HepG2 (cell line): ENCODE data around the gene HS6ST1. TPM values are rescaled to one million over a fixed set of nuclear protein-coding genes. Genes with fewer than 3 reads are reported as not detected.

ENCODE experiments used
- ATAC-seq: fragments of 200-7000 bp; cut with Tn5 transposase; 3 replicates; pipeline ENCODE4 v1.9.1; 2020; ENCODE audit warnings: mild to moderate bottlenecking, moderate library complexity
- BruUV-seq: library from RNA; stranded (reverse); fragments of 400-500 nt; replicated peaks from 2 replicates; lab custom pipeline; 2021; lab: Mats Ljungman, UMichigan
- CTCF ChIA-PET: fragments of 300-600 bp; formaldehyde crosslinking; extraction: SDS; loops from one replicate; lab custom pipeline; 2021; ENCODE audit warnings: low total read pairs, inconsistent platforms, low intra/inter-chr PET ratio; lab: Yijun Ruan, JAX
- POLR2A ChIA-PET: fragments of 350-600 bp; sonication (Branson Sonifier 250); formaldehyde crosslinking; loops from one replicate; lab custom pipeline; 2020; ENCODE audit warnings: antibody characterized with exemption, inconsistent platforms; lab: Yijun Ruan, JAX
- DNase-seq: peaks from one replicate; pipeline ENCODE4 v3.0.0-alpha.2; 2015; ENCODE audit warnings: low spot score
- FAIRE-seq: peaks from 3 replicates; lab custom pipeline; 2011; peaks lifted over from hg19 to GRCh38; lab: Jason Lieb, UNC
- H2AFZ ChIP-seq: one replicate; pipeline ENCODE4 v1.6.1; 2011; ENCODE audit warnings: low read length, inconsistent platforms
- H3K27ac ChIP-seq: fragments of 300-600 bp; 3 replicates; pipeline ENCODE4 v1.8.0; 2011; ENCODE audit warnings: mixed run types, mild to moderate bottlenecking, mixed read lengths, low read length, inconsistent platforms; ENCODE audit not compliant: insufficient read depth; ENCODE audit errors: extremely low read length
- H3K27me3 ChIP-seq, 2 experiments: fragments of 200-600 bp in 1 of 2; 2 replicates in 1 of 2; 3 replicates in 1 of 2; pipeline versions ENCODE4 v1.6.0 to v1.8.0; 2011; ENCODE audit warnings: low read length in 2 of 2, mild to moderate bottlenecking in 2 of 2, moderate library complexity in 2 of 2, inconsistent platforms in 1 of 2; ENCODE audit not compliant: insufficient read depth in 2 of 2, control insufficient read depth in 1 of 2
- H3K36me3 ChIP-seq, 2 experiments: fragments of 200-600 bp in 1 of 2; replicated peaks in 1 of 2; 2 replicates in 1 of 2; 3 replicates in 1 of 2; pipeline versions ENCODE4 v1.5.1 to v1.8.0; 2011; ENCODE audit warnings: low read length in 2 of 2, inconsistent platforms in 1 of 2; ENCODE audit not compliant: insufficient read depth in 2 of 2, control insufficient read depth in 1 of 2
- H3K4me1 ChIP-seq: 2 replicates; pipeline ENCODE4 v1.5.1; 2012; ENCODE audit warnings: low read length, inconsistent platforms; ENCODE audit not compliant: insufficient read depth
- H3K4me2 ChIP-seq: 2 replicates; pipeline ENCODE4 v1.6.0; 2011; ENCODE audit warnings: low read depth, low read length, inconsistent platforms
- H3K4me3 ChIP-seq, 3 experiments: fragments of 200-600 bp in 1 of 3; sonication (generic), shearing (Covaris generic) in 1 of 3; replicated peaks in 1 of 3; 2 replicates each; pipeline ENCODE4 v1.5.1; 2011 to 2016; ENCODE audit warnings: low read length in 3 of 3, inconsistent platforms in 2 of 3, low read depth in 2 of 3, mild to moderate bottlenecking in 2 of 3, control low read depth in 1 of 3, mixed read lengths in 1 of 3; ENCODE audit not compliant: insufficient read depth in 1 of 3
- H3K79me2 ChIP-seq: one replicate; pipeline ENCODE4 v1.6.1; 2011; ENCODE audit warnings: low read length, inconsistent platforms; ENCODE audit not compliant: insufficient read depth
- H3K9ac ChIP-seq: 2 replicates; pipeline ENCODE4 v1.6.0; 2011; ENCODE audit warnings: mild to moderate bottlenecking, low read depth, low read length, inconsistent platforms; ENCODE audit not compliant: insufficient read depth
- H3K9me3 ChIP-seq: 2 replicates; pipeline ENCODE4 v1.5.1; 2012; ENCODE audit warnings: mild to moderate bottlenecking, low read length
- H4K20me1 ChIP-seq: 2 replicates; pipeline ENCODE4 v1.6.0; 2011; ENCODE audit warnings: inconsistent platforms, mild to moderate bottlenecking, low read length, moderate library complexity; ENCODE audit not compliant: insufficient read depth
- EED ChIP-seq: sonication (generic); formaldehyde crosslinking; IDR thresholded peaks from 2 replicates; pipeline ENCODE4 v1.5.0; 2020; ENCODE audit warnings: mild to moderate bottlenecking, missing genetic modification reagents
- HNF4G ChIP-seq, 2 experiments: sonication (generic) in 1 of 2; formaldehyde crosslinking in 1 of 2; IDR thresholded peaks; 2 replicates each; pipeline versions ENCODE4 v1.4.0 to v1.6.1; 2011 to 2020; ENCODE audit warnings: borderline replicate concordance in 2 of 2, low read depth in 2 of 2, mild to moderate bottlenecking in 2 of 2, low read length in 1 of 2, missing genetic modification reagents in 1 of 2, moderate library complexity in 1 of 2
- IRX3 ChIP-seq: sonication (generic); formaldehyde crosslinking; IDR thresholded peaks from 2 replicates; pipeline ENCODE4 v1.8.1; 2023; ENCODE audit warnings: mild to moderate bottlenecking, low read depth, missing genetic modification reagents, borderline replicate concordance
- PHF8 ChIP-seq: sonication (generic); formaldehyde crosslinking; IDR thresholded peaks from 2 replicates; pipeline ENCODE4 v1.5.0; 2020; ENCODE audit warnings: missing genetic modification reagents
- PRPF4 ChIP-seq: fragments of 200-400 bp; formaldehyde crosslinking; IDR thresholded peaks from 2 replicates; pipeline ENCODE4 v1.6.1; 2016; ENCODE audit warnings: low read length, low read depth; ENCODE audit not compliant: poor library complexity, severe bottlenecking
- ZFP36 ChIP-seq: fragments of 150-350 bp; IDR thresholded peaks from 2 replicates; pipeline ENCODE4 v1.6.1; 2018; ENCODE audit warnings: borderline replicate concordance, low read length, low read depth; ENCODE audit not compliant: partially characterized antibody
- ZNF263 ChIP-seq: sonication (generic); formaldehyde crosslinking; IDR thresholded peaks from 2 replicates; pipeline ENCODE4 v1.4.0; 2020; ENCODE audit warnings: missing genetic modification reagents
- ZNF589 ChIP-seq: sonication (generic); formaldehyde crosslinking; conservative IDR thresholded peaks from 2 replicates; pipeline ENCODE4 v1.8.0; 2022; ENCODE audit warnings: mild to moderate bottlenecking, moderate library complexity, missing genetic modification reagents
- WGBS: methylation state at CpG from one replicate; pipeline ENCODE4 v1.1.6; 2017; ENCODE audit warnings: low lambda C conversion rate; 5-methylcytosine and 5-hydroxymethylcytosine counted together
- in situ Hi-C: cut with HindIII; loops from 2 replicates; pipeline ENCODE4 v1.10.0; 2017; ENCODE audit warnings: low pct_unique_long_range_greater_than_20kb; ENCODE audit not compliant: extremely low pct_ligation_motif_present
- intact Hi-C: fragments of 100-400 bp; cut with micrococcal nuclease; formaldehyde crosslinking; loops from one replicate; pipeline ENCODE4 v1.10.0; 2022; ENCODE audit not compliant: unreplicated experiment
- polyA plus RNA-seq, 8 experiments: library from polyadenylated mRNA; depleted of rRNA in 3 of 8; stranded (reverse) in 7 of 8; unstranded in 1 of 8; fragments of >200 nt; fragmentation: Illumina TruSeq in 4 of 8; extraction: Trizol in 4 of 8; gene quantifications; 2 replicates each; pipeline versions ENCODE4 v1.2.1 to v1.2.3, GENCODE V29; 2011 to 2016; ENCODE audit warnings: low read depth in 4 of 8, missing spikeins in 1 of 8, mixed read lengths in 1 of 8; ENCODE audit not compliant: insufficient read depth in 1 of 8
- total RNA-seq, 5 experiments: library from RNA; depleted of rRNA; stranded (reverse); fragments of >200 nt; fragmentation: Illumina TruSeq; extraction: Trizol; gene quantifications; 2 replicates each; pipeline ENCODE4 v1.2.3, GENCODE V29; 2016; ENCODE audit warnings: low read depth in 1 of 5
- TF ChIP-seq, protein P1 (sequence below): sonication (generic); formaldehyde crosslinking; IDR thresholded peaks from 2 replicates; pipeline ENCODE4 v1.4.0; 2020; ENCODE audit warnings: missing genetic modification reagents, mild to moderate bottlenecking, borderline replicate concordance
- TF ChIP-seq, protein P2 (sequence below): sonication (generic); formaldehyde crosslinking; IDR thresholded peaks from 2 replicates; pipeline ENCODE4 v1.4.0; 2020; ENCODE audit warnings: missing genetic modification reagents, low read depth, mild to moderate bottlenecking, borderline replicate concordance
- TF ChIP-seq, protein P3 (sequence below): sonication (generic); formaldehyde crosslinking; IDR thresholded peaks from 2 replicates; pipeline ENCODE4 v1.9.0; 2021; ENCODE audit warnings: missing genetic modification reagents, mild to moderate bottlenecking, borderline replicate concordance

Gene HS6ST1
- total and polyA plus RNA-seq, 2 of the 13 experiments (the other 11 are each of a cell fraction or from before 2014, with no cell fraction given) = 34.5 to 84.6 TPM

DNA sequence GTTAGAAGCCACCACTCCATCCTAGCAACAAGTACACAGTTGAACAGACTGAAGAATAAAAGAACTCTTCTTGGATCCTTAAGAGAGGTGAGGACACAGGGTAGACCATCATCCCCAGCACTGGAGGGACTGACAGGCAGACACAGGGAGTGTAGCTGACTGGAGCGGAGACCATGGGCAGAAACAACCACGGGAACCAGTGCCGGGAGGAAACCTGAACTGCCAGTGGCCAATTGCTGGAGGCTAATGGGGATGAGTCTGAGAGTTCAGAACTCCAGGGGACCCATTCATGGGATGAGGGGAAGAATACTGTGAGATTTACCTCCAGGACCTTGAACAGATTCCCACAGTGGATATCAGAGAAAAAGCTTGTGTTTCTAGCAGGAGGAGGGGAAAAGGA is 76.8 kb downstream of the HS6ST1 start:
- CTCF ChIA-PET = no interaction called here
- WGBS = 57% methylated on average over 3 of the region's 3 CpGs
- no peaks in the 10 kb centered on the region for H3K36me3 ChIP-seq
- POLR2A ChIA-PET = no interaction called here
- no peaks in the 10 kb centered on the region for H3K9me3 ChIP-seq
- no peak overlapping the region for H2AFZ ChIP-seq
- no TSS peak for BruUV-seq
- H4K20me1 ChIP-seq = no peaks in the 10 kb centered on the region
- no peak for ATAC-seq
- no peak for FAIRE-seq
- no peak overlapping the region for H3K27ac ChIP-seq
- in situ Hi-C loops = no loop called here
- no peak overlapping the region for H3K4me2 ChIP-seq
- no peaks in the 10 kb centered on the region for H3K79me2 ChIP-seq
- TF ChIP-seq, protein P1, sequence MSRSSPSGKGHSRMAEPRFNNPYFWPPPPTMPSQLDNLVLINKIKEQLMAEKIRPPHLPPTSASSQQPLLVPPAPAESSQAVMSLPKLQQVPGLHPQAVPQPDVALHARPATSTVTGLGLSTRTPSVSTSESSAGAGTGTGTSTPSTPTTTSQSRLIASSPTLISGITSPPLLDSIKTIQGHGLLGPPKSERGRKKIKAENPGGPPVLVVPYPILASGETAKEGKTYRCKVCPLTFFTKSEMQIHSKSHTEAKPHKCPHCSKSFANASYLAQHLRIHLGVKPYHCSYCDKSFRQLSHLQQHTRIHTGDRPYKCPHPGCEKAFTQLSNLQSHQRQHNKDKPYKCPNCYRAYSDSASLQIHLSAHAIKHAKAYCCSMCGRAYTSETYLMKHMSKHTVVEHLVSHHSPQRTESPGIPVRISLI (CRISPR knock-in tag) = no peak
- peak; percentile 37; the same call in 1 of the 2 replicates for TF ChIP-seq ZNF263 (CRISPR knock-in tag)
- no peak overlapping the region for H3K9ac ChIP-seq
- no peak overlapping the region for H3K4me3 ChIP-seq
- DNase-seq = no peak
- no peaks in the 10 kb centered on the region for H3K27me3 ChIP-seq
- no peaks in the 10 kb centered on the region for H3K4me1 ChIP-seq
- intact Hi-C loops = no loop called here

DNA sequence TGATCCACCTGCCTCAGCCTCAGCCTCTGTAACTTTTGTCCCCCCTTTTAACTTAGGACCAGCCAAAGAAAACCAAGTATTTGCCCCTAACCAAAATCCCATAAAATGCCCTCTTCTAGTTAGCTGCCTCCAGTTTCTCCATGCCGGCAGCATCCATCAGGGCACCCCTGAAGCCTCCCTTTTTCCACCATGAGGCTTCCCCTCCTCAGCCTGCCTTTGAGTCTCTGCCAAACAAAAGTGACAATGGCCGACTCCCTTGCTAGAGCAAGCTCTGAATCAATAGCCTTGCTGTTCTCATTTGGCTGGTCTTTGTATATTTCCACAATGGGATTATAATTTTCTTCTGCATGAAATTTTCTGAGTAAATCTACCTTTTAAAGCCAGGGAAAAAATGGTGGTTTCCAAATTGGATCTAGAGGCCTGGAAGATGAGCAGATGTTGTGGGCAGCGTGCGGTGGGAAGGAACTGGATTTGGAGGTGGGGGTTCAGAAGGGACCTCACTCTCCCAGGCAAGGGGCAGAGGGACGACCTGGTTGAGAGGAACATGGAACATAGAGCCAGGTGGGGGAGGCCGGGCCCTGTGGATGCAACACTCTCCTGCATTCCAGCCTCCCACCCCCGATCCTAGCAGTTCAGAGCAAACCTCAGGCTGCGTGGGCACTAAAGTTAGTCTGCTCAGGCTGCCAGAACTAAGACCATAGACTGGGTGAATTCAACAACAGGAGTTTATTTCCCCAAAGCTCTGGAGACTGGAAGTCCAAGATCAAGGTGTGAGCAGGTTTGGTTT is 80.6 kb downstream of the HS6ST1 start:
- no TSS peak for BruUV-seq
- in situ Hi-C loops = loop anchor here (10.0 kb wide), 1 partner anchor 63 kb away; no protein-coding TSS in a partner anchor

More for the DNA sequence above, 80.6 kb downstream of the HS6ST1 start:
- no peaks in the 10 kb centered on the region for H3K36me3 ChIP-seq
- intact Hi-C loops = no loop called here
- no peaks in the 10 kb centered on the region for H4K20me1 ChIP-seq
- no peak for FAIRE-seq
- H2AFZ ChIP-seq = no peak overlapping the region
- H3K79me2 ChIP-seq = no peaks in the 10 kb centered on the region
- TF ChIP-seq HNF4G (IDR thresholded peaks at IDR 0.05; ENCODE audit: borderline replicate concordance, low read depth, low read length) (no peak), HNF4G (CRISPR knock-in tag; IDR thresholded peaks at IDR 0.05; ENCODE audit: borderline replicate concordance, low read depth) (no peak), PRPF4 (no peak), IRX3 (CRISPR knock-in tag) (no peak), PHF8 (CRISPR knock-in tag) (no peak), EED (CRISPR knock-in tag) (no peak), ZFP36 (no peak), ZNF589 (CRISPR knock-in tag) (no peak)
- TF ChIP-seq, protein P2, sequence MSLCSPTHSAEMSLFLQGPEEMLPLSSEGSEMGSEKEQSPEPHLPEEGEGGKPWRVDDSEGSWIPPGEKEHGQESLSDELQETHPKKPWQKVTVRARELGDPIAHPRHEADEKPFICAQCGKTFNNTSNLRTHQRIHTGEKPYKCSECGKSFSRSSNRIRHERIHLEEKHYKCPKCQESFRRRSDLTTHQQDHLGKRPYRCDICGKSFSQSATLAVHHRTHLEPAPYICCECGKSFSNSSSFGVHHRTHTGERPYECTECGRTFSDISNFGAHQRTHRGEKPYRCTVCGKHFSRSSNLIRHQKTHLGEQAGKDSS = no peak
- TF ChIP-seq, protein P3, sequence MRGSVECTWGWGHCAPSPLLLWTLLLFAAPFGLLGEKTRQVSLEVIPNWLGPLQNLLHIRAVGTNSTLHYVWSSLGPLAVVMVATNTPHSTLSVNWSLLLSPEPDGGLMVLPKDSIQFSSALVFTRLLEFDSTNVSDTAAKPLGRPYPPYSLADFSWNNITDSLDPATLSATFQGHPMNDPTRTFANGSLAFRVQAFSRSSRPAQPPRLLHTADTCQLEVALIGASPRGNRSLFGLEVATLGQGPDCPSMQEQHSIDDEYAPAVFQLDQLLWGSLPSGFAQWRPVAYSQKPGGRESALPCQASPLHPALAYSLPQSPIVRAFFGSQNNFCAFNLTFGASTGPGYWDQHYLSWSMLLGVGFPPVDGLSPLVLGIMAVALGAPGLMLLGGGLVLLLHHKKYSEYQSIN (CRISPR knock-in tag) = no peak
- H3K27ac ChIP-seq = no peak overlapping the region
- 82% methylated on average over 8 of the region's 8 CpGs for WGBS
- peaks cover 22% of the 10 kb centered on the region for H3K4me1 ChIP-seq
- H3K4me2 ChIP-seq = no peak overlapping the region
- no peaks in the 10 kb centered on the region for H3K9me3 ChIP-seq
- no peak for DNase-seq
- H3K9ac ChIP-seq = no peak overlapping the region
- POLR2A ChIA-PET = no interaction called here
- CTCF ChIA-PET = no interaction called here
- H3K27me3 ChIP-seq = no peaks in the 10 kb centered on the region
- H3K4me3 ChIP-seq = no peak overlapping the region
- ATAC-seq = no peak
